ENCODE measurements around the gene FOXP1.

Gene FOXP1

DNA sequence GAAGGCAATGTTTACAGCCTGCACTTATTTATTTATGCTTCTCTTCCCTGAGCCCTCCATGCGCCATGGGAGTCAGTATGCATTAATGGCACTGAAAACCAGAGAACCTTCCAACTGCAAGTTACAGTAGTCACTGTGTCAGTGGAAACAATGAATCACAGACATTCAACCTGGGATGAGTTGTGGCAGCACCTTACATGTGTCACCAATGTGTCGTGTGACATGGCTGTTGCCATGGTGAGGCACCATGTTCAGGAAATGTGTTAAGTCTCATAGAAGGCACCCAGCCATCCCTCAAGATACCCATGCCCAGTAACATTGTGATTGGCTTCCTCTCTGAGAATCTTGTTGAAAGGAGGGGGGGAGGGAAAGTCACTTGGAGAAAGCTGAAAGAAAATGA is 105.0 kb downstream of the FOXP1 start:
- Histone ChIP-seq H3K4me3 (ENCODE audit: low read depth, low read length, poor library complexity, severe bottlenecking) (no peak overlapping the region), H2AFZ (ENCODE audit: low read length) (no peak overlapping the region), H3K27ac (ENCODE audit: low read depth, low read length, poor library complexity, severe bottlenecking) (no peak overlapping the region), H3K9me3 (ENCODE audit: low read length) (0 out of 2 replicates have a peak, but pooled peaks cover 5% of the 10 kb centered on the region), H3K4me1 (ENCODE audit: insufficient read depth, low read length, severe bottlenecking) (no peaks in the 10 kb centered on the region), H3K27me3 (ENCODE audit: insufficient read depth, low read length) (no peaks in the 10 kb centered on the region), H3K79me2 (ENCODE audit: insufficient read depth, low read length) (peaks cover 55% of the 10 kb centered on the region), H3K36me3 (ENCODE audit: insufficient read depth, low read length) (peaks cover 41% of the 10 kb centered on the region), H3K9ac (ENCODE audit: low read length) (no peak overlapping the region), H4K20me1 (ENCODE audit: insufficient read depth, low read length) (no peaks in the 10 kb centered on the region), H3K9me2 (ENCODE audit: low read depth, low read length) (no peaks in the 10 kb centered on the region), H3F3A (ENCODE audit: insufficient read depth, low read length) (no peaks in the 10 kb centered on the region), H3K4me2 (ENCODE audit: low read length) (no peak overlapping the region)
- TF ChIP-seq, protein P1, sequence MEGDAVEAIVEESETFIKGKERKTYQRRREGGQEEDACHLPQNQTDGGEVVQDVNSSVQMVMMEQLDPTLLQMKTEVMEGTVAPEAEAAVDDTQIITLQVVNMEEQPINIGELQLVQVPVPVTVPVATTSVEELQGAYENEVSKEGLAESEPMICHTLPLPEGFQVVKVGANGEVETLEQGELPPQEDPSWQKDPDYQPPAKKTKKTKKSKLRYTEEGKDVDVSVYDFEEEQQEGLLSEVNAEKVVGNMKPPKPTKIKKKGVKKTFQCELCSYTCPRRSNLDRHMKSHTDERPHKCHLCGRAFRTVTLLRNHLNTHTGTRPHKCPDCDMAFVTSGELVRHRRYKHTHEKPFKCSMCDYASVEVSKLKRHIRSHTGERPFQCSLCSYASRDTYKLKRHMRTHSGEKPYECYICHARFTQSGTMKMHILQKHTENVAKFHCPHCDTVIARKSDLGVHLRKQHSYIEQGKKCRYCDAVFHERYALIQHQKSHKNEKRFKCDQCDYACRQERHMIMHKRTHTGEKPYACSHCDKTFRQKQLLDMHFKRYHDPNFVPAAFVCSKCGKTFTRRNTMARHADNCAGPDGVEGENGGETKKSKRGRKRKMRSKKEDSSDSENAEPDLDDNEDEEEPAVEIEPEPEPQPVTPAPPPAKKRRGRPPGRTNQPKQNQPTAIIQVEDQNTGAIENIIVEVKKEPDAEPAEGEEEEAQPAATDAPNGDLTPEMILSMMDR (IDR thresholded peaks at IDR 0.05; ENCODE audit: low read length): no peak
- TF ChIP-seq EZH2 (IDR thresholded peaks at IDR 0.05; ENCODE audit: borderline replicate concordance, low read length): no peak

- Histone ChIP-seq H4K20me1 (ENCODE audit: insufficient read depth, low read length) (no peaks in the 10 kb centered on the region), H3K4me3 (ENCODE audit: low read depth, low read length, poor library complexity, severe bottlenecking) (no peak overlapping the region), H3F3A (ENCODE audit: insufficient read depth, low read length) (no peaks in the 10 kb centered on the region), H3K27ac (ENCODE audit: low read depth, low read length, poor library complexity, severe bottlenecking) (no peak overlapping the region), H3K27me3 (ENCODE audit: insufficient read depth, low read length) (no peaks in the 10 kb centered on the region), H3K4me1 (ENCODE audit: insufficient read depth, low read length, severe bottlenecking) (no peaks in the 10 kb centered on the region), H3K9me2 (ENCODE audit: low read depth, low read length) (no peaks in the 10 kb centered on the region), H3K4me2 (ENCODE audit: low read length) (no peak overlapping the region), H3K9ac (ENCODE audit: low read length) (no peak overlapping the region), H3K79me2 (ENCODE audit: insufficient read depth, low read length) (peaks cover 57% of the 10 kb centered on the region), H2AFZ (ENCODE audit: low read length) (no peak overlapping the region), H3K9me3 (ENCODE audit: low read length) (0 out of 2 replicates have a peak, but pooled peaks cover 9% of the 10 kb centered on the region), H3K36me3 (ENCODE audit: insufficient read depth, low read length) (peaks cover 52% of the 10 kb centered on the region)
- no peak for TF ChIP-seq EZH2 (IDR thresholded peaks at IDR 0.05; ENCODE audit: borderline replicate concordance, low read length)
- TF ChIP-seq, protein P1 (IDR thresholded peaks at IDR 0.05; ENCODE audit: low read length): peak; percentile 19; the same call in 1 of the 2 replicates
Measured at GRCh38 chr3:71476950-71477349, 106.6 kb downstream of the FOXP1 start.

- H4K20me1 ChIP-seq (ENCODE audit: insufficient read depth, low read length): no peaks in the 10 kb centered on the region
- peaks cover 35% of the 10 kb centered on the region for H3K79me2 ChIP-seq (ENCODE audit: insufficient read depth, low read length)
- H3K36me3 ChIP-seq (ENCODE audit: insufficient read depth, low read length): peaks cover 33% of the 10 kb centered on the region
- H3K9me2 ChIP-seq (ENCODE audit: low read depth, low read length): no peaks in the 10 kb centered on the region
- no peaks in the 10 kb centered on the region for H3K27me3 ChIP-seq (ENCODE audit: insufficient read depth, low read length)
- no peaks in the 10 kb centered on the region for H3F3A ChIP-seq (ENCODE audit: insufficient read depth, low read length)
- TF ChIP-seq EZH2 (IDR thresholded peaks at IDR 0.05; ENCODE audit: borderline replicate concordance, low read length): no peak
- no peak overlapping the region for H3K4me3 ChIP-seq (ENCODE audit: low read depth, low read length, poor library complexity, severe bottlenecking)
- peaks cover 47% of the 10 kb centered on the region for H3K4me1 ChIP-seq (ENCODE audit: insufficient read depth, low read length, severe bottlenecking)
- 0 out of 2 replicates have a peak, but pooled peaks cover 5% of the 10 kb centered on the region for H3K9me3 ChIP-seq (ENCODE audit: low read length)
- H3K27ac ChIP-seq (ENCODE audit: low read depth, low read length, poor library complexity, severe bottlenecking): peak overlapping the region; percentile 56
- H3K4me2 ChIP-seq (ENCODE audit: low read length): no peak overlapping the region
- no peak overlapping the region for H2AFZ ChIP-seq (ENCODE audit: low read length)
- H3K9ac ChIP-seq (ENCODE audit: low read length): no peak overlapping the region
Measured at GRCh38 chr3:71469138-71469435, 114.4 kb downstream of the FOXP1 start.
